HepG2 (cell line): ENCODE results near the gene GNAT2. TPM values are rescaled to one million over a fixed set of nuclear protein-coding genes. Genes with fewer than 3 reads are reported as not detected.

Experiments
- ARID3A ChIP-seq: IDR thresholded peaks from 2 replicates; pipeline ENCODE4 v1.6.1; 2012; ENCODE audit warnings: low read depth, low read length, improper control_type of control experiment
- BHLHE40 ChIP-seq: IDR thresholded peaks from 2 replicates; pipeline ENCODE4 v1.6.1; 2011; ENCODE audit warnings: low read length, improper control_type of control experiment
- ELF3 ChIP-seq: IDR thresholded peaks from 2 replicates; pipeline ENCODE4 v1.6.1; 2016; ENCODE audit warnings: missing genetic modification reagents, missing compliant biosample characterization
- HDAC1 ChIP-seq: sonication (generic); formaldehyde crosslinking; IDR thresholded peaks from 2 replicates; pipeline ENCODE4 v1.5.1; 2020; ENCODE audit warnings: mild to moderate bottlenecking, missing genetic modification reagents
- HOXA3 ChIP-seq: sonication (generic); formaldehyde crosslinking; IDR thresholded peaks from 2 replicates; pipeline ENCODE4 v1.5.0; 2020; ENCODE audit warnings: missing genetic modification reagents
- KLF12 ChIP-seq: sonication (generic); formaldehyde crosslinking; IDR thresholded peaks from 2 replicates; pipeline ENCODE4 v1.4.0; 2020; ENCODE audit warnings: missing genetic modification reagents, borderline replicate concordance
- MXI1 ChIP-seq: IDR thresholded peaks from 3 replicates; pipeline ENCODE4 v1.6.1; 2012; ENCODE audit warnings: low read depth, low read length, inconsistent platforms, borderline replicate concordance
- SPEN ChIP-seq: sonication (generic); formaldehyde crosslinking; IDR thresholded peaks from 2 replicates; pipeline ENCODE4 v1.5.1; 2020; ENCODE audit warnings: low read depth, mild to moderate bottlenecking, missing genetic modification reagents
- U2AF1 ChIP-seq: fragments of 200-400 bp; formaldehyde crosslinking; optimal IDR thresholded peaks from 2 replicates; pipeline ENCODE3; 2017; ENCODE audit warnings: mild to moderate bottlenecking, low read depth, low read length
- ZNF652 ChIP-seq: IDR thresholded peaks from 2 replicates; pipeline ENCODE4 v1.6.1; 2016; ENCODE audit warnings: low read depth, borderline replicate concordance
- polyA plus RNA-seq, 8 experiments: library from polyadenylated mRNA; depleted of rRNA in 3 of 8; stranded (reverse) in 7 of 8; unstranded in 1 of 8; fragments of >200 nt; fragmentation: Illumina TruSeq in 4 of 8; extraction: Trizol in 4 of 8; gene quantifications; 2 replicates each; pipeline versions ENCODE4 v1.2.1 to v1.2.3, GENCODE V29; 2011 to 2016; ENCODE audit warnings: low read depth in 4 of 8, missing spikeins in 1 of 8, mixed read lengths in 1 of 8; ENCODE audit not compliant: insufficient read depth in 1 of 8
- total RNA-seq, 5 experiments: library from RNA; depleted of rRNA; stranded (reverse); fragments of >200 nt; fragmentation: Illumina TruSeq; extraction: Trizol; gene quantifications; 2 replicates each; pipeline ENCODE4 v1.2.3, GENCODE V29; 2016; ENCODE audit warnings: low read depth in 1 of 5
- TF ChIP-seq, protein P1 (sequence below): sonication (generic); formaldehyde crosslinking; IDR thresholded peaks from 2 replicates; pipeline ENCODE4 v1.9.0; 2022; ENCODE audit warnings: low read depth, missing genetic modification reagents
- TF ChIP-seq, protein P2 (sequence below): IDR thresholded peaks from 2 replicates; pipeline ENCODE4 v1.6.1; 2016; ENCODE audit warnings: control low read depth
- TF ChIP-seq, protein P3 (sequence below): sonication (generic); formaldehyde crosslinking; IDR thresholded peaks from 2 replicates; pipeline ENCODE4 v1.4.0; 2020; ENCODE audit warnings: mild to moderate bottlenecking, missing genetic modification reagents, borderline replicate concordance
- TF ChIP-seq, protein P4 (sequence below): sonication (generic); formaldehyde crosslinking; IDR thresholded peaks from 2 replicates; pipeline ENCODE4 v1.4.0; 2020; ENCODE audit warnings: missing genetic modification reagents, borderline replicate concordance
- TF ChIP-seq, protein P5 (sequence below): sonication (generic); formaldehyde crosslinking; IDR thresholded peaks from 2 replicates; pipeline ENCODE4 v1.4.0; 2020; ENCODE audit warnings: missing genetic modification reagents

GNAT2 gene
- total and polyA plus RNA-seq, 2 of the 13 experiments (the other 11 are each of a cell fraction or from before 2014, with no cell fraction given): 0.08 to 0.20 TPM

DNA sequence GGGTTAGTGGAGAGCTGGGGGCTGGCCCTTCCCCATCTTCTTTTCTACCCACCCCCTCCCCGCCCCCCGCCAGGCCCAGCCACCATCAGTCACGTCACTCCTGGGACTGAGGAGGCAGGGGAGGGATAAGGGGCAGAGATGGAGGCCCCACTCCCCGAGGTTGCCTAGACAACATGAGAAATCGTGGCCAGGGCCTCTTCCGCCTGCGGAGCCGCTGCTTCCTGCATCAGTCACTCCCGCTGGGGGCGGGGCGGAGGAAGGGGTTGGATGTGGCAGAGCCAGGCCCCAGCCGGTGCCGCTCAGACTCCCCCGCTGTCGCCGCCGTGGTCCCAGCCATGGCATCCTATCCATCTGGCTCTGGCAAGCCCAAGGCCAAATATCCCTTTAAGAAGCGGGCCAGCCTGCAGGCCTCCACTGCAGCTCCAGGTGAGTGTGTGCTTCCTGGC, 1.4 kb upstream of the GNAT2 start (continued):
- TF ChIP-seq HOXA3 (CRISPR knock-in tag) (peak; percentile 48; the same call in 1 of the 2 replicates), SPEN (CRISPR knock-in tag) (peak; percentile 74; the same call in 1 of the 2 replicates), KLF12 (CRISPR knock-in tag) (no peak), MXI1 (peak; percentile 82; the same call in 2 of the 3 replicates), HDAC1 (CRISPR knock-in tag) (peak; percentile 82), U2AF1 (no peak), ARID3A (no peak), ZNF652 (CRISPR knock-in tag) (no peak), BHLHE40 (no peak), ELF3 (CRISPR knock-in tag) (peak; percentile 86)
- TF ChIP-seq, protein P1, sequence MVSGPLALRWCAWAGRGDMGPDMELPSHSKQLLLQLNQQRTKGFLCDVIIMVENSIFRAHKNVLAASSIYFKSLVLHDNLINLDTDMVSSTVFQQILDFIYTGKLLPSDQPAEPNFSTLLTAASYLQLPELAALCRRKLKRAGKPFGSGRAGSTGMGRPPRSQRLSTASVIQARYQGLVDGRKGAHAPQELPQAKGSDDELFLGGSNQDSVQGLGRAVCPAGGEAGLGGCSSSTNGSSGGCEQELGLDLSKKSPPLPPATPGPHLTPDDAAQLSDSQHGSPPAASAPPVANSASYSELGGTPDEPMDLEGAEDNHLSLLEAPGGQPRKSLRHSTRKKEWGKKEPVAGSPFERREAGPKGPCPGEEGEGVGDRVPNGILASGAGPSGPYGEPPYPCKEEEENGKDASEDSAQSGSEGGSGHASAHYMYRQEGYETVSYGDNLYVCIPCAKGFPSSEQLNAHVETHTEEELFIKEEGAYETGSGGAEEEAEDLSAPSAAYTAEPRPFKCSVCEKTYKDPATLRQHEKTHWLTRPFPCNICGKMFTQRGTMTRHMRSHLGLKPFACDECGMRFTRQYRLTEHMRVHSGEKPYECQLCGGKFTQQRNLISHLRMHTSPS: no peak
- TF ChIP-seq, protein P2, sequence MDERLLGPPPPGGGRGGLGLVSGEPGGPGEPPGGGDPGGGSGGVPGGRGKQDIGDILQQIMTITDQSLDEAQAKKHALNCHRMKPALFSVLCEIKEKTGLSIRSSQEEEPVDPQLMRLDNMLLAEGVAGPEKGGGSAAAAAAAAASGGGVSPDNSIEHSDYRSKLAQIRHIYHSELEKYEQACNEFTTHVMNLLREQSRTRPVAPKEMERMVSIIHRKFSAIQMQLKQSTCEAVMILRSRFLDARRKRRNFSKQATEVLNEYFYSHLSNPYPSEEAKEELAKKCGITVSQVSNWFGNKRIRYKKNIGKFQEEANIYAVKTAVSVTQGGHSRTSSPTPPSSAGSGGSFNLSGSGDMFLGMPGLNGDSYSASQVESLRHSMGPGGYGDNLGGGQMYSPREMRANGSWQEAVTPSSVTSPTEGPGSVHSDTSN: peak; percentile 36; the same call in 1 of the 2 replicates
- TF ChIP-seq, protein P3, sequence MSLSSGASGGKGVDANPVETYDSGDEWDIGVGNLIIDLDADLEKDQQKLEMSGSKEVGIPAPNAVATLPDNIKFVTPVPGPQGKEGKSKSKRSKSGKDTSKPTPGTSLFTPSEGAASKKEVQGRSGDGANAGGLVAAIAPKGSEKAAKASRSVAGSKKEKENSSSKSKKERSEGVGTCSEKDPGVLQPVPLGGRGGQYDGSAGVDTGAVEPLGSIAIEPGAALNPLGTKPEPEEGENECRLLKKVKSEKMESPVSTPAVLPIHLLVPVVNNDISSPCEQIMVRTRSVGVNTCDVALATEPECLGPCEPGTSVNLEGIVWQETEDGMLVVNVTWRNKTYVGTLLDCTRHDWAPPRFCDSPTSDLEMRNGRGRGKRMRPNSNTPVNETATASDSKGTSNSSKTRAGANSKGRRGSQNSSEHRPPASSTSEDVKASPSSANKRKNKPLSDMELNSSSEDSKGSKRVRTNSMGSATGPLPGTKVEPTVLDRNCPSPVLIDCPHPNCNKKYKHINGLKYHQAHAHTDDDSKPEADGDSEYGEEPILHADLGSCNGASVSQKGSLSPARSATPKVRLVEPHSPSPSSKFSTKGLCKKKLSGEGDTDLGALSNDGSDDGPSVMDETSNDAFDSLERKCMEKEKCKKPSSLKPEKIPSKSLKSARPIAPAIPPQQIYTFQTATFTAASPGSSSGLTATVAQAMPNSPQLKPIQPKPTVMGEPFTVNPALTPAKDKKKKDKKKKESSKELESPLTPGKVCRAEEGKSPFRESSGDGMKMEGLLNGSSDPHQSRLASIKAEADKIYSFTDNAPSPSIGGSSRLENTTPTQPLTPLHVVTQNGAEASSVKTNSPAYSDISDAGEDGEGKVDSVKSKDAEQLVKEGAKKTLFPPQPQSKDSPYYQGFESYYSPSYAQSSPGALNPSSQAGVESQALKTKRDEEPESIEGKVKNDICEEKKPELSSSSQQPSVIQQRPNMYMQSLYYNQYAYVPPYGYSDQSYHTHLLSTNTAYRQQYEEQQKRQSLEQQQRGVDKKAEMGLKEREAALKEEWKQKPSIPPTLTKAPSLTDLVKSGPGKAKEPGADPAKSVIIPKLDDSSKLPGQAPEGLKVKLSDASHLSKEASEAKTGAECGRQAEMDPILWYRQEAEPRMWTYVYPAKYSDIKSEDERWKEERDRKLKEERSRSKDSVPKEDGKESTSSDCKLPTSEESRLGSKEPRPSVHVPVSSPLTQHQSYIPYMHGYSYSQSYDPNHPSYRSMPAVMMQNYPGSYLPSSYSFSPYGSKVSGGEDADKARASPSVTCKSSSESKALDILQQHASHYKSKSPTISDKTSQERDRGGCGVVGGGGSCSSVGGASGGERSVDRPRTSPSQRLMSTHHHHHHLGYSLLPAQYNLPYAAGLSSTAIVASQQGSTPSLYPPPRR (CRISPR knock-in tag): 0 out of 2 replicates have a peak, but pooled peaks have one; percentile 22
- TF ChIP-seq, protein P4, sequence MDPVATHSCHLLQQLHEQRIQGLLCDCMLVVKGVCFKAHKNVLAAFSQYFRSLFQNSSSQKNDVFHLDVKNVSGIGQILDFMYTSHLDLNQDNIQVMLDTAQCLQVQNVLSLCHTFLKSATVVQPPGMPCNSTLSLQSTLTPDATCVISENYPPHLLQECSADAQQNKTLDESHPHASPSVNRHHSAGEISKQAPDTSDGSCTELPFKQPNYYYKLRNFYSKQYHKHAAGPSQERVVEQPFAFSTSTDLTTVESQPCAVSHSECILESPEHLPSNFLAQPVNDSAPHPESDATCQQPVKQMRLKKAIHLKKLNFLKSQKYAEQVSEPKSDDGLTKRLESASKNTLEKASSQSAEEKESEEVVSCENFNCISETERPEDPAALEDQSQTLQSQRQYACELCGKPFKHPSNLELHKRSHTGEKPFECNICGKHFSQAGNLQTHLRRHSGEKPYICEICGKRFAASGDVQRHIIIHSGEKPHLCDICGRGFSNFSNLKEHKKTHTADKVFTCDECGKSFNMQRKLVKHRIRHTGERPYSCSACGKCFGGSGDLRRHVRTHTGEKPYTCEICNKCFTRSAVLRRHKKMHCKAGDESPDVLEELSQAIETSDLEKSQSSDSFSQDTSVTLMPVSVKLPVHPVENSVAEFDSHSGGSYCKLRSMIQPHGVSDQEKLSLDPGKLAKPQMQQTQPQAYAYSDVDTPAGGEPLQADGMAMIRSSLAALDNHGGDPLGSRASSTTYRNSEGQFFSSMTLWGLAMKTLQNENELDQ: no peak
- TF ChIP-seq, protein P5, sequence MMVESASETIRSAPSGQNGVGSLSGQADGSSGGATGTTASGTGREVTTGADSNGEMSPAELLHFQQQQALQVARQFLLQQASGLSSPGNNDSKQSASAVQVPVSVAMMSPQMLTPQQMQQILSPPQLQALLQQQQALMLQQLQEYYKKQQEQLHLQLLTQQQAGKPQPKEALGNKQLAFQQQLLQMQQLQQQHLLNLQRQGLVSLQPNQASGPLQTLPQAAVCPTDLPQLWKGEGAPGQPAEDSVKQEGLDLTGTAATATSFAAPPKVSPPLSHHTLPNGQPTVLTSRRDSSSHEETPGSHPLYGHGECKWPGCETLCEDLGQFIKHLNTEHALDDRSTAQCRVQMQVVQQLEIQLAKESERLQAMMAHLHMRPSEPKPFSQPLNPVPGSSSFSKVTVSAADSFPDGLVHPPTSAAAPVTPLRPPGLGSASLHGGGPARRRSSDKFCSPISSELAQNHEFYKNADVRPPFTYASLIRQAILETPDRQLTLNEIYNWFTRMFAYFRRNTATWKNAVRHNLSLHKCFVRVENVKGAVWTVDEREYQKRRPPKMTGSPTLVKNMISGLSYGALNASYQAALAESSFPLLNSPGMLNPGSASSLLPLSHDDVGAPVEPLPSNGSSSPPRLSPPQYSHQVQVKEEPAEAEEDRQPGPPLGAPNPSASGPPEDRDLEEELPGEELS (CRISPR knock-in tag): 0 out of 2 replicates have a peak, but pooled peaks have one; percentile 22
